KOPT-K1 (cell line): ENCODE results near the gene DPF3.

Experiments used
- H3K27ac ChIP-seq: fragments of 200-600 bp; sonication (generic); 2 replicates; pipeline ENCODE4 v1.5.1; 2016; ENCODE audit warnings: antibody characterized with exemption, mild to moderate bottlenecking, low read depth, low read length; ENCODE audit not compliant: poor library complexity, severe bottlenecking
- H3K36me3 ChIP-seq: fragments of 200-600 bp; sonication (generic); 2 replicates; pipeline ENCODE4 v1.5.1; 2017; ENCODE audit warnings: antibody characterized with exemption, mild to moderate bottlenecking, low read length, moderate library complexity; ENCODE audit not compliant: insufficient read depth
- H3K9me3 ChIP-seq: fragments of 200-600 bp; sonication (generic); 2 replicates; pipeline ENCODE4 v1.5.1; 2017; ENCODE audit warnings: antibody characterized with exemption, low read length, mild to moderate bottlenecking; ENCODE audit not compliant: insufficient read depth, poor library complexity, severe bottlenecking

DPF3 gene

DNA sequence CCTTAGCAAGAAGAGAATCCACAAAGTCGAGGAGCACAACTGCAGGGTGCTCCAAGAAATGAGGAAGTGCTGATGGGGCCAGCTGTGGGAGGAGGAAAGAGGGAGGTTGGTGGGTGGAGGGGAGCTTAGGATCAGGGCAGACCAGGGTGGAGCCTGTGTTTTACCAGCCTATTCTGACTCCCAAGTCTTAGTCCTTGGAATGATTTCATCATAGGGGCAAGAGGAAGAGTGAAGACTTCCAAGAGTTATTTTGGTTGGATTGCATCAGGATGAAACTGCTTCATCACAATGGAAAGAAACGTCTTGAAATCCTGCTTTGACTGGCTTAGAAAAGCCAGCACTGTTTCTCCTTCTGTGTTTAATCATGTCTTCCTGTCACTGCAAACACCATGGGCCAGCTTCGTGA, 194.0 kb downstream of the DPF3 start:
- no peak overlapping the region for H3K27ac ChIP-seq
- no peaks in the 10 kb centered on the region for H3K9me3 ChIP-seq
- no peaks in the 10 kb centered on the region for H3K36me3 ChIP-seq

DNA sequence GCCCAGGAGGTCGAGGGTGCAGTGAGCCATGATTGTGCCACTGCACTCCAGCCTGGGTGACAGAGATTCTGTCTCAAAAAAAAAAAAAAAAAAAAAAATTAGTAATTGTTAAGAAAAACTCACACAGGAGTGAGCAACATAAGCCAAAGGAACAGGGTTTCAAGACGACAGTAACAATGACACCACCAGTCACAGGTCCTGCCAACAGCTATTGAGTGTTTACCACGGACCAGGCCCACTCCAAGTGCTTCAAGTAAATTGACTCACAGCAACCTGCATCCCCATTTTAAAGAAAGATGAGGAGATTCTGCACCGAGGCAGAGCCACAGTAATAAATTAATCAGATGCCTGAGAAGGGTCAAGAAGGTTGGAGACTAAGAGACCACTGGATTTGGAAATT, 194.5 kb downstream of the DPF3 start:
- Histone ChIP-seq H3K27ac (no peak overlapping the region), H3K9me3 (no peaks in the 10 kb centered on the region), H3K36me3 (no peaks in the 10 kb centered on the region)

DNA sequence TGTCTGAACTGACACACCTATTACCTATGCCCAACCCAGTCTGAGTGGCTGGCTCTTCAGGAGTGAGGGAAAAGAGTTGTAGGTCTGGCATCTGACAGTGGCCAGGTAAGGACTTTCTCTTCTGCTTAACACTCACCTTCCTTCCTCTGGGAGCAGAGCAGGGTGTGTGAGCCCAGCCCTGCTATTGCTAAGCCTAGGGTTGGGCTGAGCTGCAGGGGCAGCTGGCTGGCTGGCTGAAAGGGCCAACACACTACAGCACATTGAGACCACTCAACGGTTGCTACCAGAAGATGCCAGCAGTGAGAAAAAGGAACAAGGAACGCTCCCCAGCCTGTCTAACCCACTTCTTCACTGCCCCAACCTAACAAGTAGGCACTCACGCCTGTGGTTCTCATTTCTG, 201.2 kb downstream of the DPF3 start:
- peaks cover 30% of the 10 kb centered on the region for H3K36me3 ChIP-seq
- H3K27ac ChIP-seq: no peak overlapping the region
- no peaks in the 10 kb centered on the region for H3K9me3 ChIP-seq

DNA sequence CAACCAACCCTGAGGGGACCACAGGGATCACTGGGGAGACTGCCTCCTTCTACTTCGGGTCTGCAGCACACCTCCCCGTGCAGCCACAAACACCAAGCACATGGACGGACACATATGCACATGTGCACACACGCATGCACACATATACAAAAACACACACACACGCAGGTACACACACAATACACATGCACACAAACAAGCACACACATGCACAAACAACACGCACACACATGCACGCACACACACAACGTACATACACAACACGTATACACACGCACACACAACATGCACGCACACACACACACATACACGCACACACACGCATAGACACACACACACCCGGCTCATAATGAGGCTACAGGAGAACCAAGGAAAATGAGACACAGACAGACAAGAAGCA, 203.6 kb downstream of the DPF3 start:
- Histone ChIP-seq H3K27ac (no peak overlapping the region), H3K36me3 (peaks cover 38% of the 10 kb centered on the region), H3K9me3 (no peaks in the 10 kb centered on the region)

DNA sequence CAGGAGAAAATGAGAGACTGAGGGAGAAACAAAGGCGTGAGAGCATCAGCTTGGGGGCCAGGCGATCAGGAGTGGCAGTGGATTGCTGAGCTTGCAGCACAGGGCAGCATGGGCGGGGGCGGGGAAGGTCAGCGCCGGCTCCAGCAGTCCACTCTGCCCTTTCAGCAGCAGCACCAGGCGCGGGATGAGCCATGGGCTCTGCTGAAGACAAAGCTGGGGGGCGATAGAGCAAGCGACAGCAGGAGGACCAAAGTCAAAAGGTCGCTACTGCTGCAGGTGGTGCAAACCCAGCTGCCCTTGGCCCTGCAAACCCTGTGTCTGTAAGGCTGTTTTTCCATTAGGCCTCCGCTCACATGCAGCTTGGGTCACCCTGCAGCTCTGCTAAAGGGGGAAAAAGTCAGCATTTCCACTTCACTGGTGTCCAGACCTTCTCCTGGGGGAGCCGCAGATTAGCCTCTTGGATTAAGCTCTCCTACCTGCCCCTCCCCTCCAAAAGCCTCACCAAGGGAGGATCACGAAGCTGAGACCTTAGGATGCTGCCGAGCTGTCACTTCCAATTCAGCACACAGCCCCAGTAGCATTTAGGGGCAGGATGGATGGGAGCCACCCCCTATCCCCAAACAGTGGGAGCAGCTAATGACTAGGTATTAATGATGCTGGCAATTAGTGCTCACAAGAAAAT, 204.8 kb downstream of the DPF3 start:
- Histone ChIP-seq H3K9me3 (no peaks in the 10 kb centered on the region), H3K36me3 (peaks cover 44% of the 10 kb centered on the region), H3K27ac (no peak overlapping the region)

DNA sequence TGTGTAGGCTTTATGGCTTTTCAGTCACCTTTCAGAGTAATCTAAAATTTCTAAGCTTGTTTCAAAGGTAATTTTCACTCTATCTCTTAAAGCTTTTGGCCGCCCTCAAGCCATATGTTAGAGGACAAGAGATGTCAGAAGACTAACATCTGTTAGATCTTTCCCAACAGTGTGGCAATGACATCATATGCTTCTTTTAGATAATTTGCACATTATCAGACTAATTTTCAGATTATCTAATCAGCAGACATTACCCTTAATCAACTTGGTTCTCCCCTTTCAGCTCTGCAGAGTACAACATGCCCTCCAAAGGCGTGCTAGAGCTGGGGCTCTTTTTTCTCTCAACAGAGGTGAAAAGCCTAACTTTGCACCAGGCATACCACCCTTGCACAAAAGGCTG, 207.1 kb downstream of the DPF3 start:
- H3K27ac ChIP-seq: no peak overlapping the region
- H3K36me3 ChIP-seq: peaks cover 31% of the 10 kb centered on the region
- H3K9me3 ChIP-seq: no peaks in the 10 kb centered on the region

DNA sequence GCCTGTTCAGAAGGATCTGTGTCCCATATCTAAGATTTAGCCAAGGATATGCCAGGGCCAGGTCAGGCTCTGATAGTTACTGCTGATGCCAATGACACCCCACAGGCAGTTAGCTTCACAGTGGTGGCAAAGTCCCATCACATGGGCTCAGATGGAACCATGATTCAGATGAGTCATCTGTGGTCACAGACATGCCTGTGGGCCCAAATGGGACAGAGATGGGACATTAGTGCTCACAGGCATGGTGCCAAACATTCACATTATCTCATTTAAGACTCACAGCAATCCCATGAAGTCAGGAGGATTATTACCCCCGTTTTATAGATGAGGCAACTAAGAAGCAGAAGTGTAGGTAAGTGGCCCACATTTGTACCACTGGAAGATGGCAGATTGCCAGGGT, 207.8 kb downstream of the DPF3 start:
- H3K9me3 ChIP-seq: no peaks in the 10 kb centered on the region
- peaks cover 24% of the 10 kb centered on the region; the same call in 1 of the 2 replicates for H3K36me3 ChIP-seq
- H3K27ac ChIP-seq: no peak overlapping the region

DNA sequence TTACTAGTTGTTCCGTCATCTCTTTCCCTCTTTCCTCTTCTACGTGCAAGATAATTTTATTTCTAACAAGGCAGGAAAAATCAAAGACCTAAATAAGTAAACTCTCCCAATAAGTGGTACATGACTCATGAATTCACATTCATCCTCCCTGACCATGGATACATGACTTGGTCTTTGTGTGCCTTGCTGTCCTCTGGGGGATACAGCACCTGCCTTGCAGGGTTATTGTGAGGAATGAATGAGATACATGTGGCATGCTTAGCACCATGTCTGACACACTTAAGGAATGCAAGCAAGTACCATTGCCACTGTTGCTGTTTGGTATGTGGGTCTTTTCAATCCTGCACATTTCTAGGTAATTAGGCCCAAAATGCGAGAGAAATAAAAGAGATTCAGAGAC, 208.4 kb downstream of the DPF3 start:
- no peaks in the 10 kb centered on the region for H3K9me3 ChIP-seq
- H3K27ac ChIP-seq: no peak overlapping the region
- H3K36me3 ChIP-seq: peaks cover 19% of the 10 kb centered on the region; the same call in 1 of the 2 replicates

DNA sequence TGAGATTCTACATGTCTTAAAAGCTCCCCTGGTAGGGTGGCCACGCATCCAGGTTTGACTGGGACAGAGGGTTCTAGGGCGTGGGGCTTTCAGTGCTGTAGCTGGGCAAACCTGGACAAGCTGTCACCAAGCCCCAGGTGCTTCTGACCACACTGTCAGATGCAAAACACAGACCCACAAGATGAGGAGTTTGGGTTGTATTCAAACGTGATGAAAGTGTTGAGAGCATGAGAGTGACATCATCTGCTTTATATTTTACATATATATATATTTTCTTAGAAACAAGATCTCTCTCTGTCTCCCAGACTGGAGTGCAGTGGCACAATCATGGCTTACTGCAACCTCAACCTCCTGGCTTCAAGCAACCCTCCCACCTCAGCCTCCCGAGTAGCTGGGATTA, 210.1 kb downstream of the DPF3 start:
- no peak overlapping the region for H3K27ac ChIP-seq
- H3K36me3 ChIP-seq: peaks cover 19% of the 10 kb centered on the region; the same call in 1 of the 2 replicates
- H3K9me3 ChIP-seq: no peaks in the 10 kb centered on the region

DNA sequence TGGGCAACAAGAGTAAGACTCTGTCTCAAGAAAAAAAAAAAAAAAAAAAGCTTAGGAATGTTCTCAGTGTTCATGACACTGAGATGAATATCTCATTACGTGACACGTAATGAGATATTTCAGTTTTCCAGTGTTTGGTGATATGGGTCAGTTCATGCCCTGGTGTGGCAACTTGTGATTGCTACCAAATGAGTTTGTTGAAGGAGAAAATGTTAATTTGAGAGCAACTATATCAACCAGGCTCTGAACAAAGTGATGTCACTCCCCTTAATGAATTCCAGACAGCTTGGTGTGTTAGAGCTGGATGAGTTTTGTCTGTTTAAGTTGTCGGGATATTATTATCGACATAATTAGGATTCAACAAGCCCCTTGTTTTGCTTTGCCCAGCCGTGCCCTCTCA, 211.7 kb downstream of the DPF3 start:
- H3K9me3 ChIP-seq: peaks cover 8% of the 10 kb centered on the region
- H3K27ac ChIP-seq: no peak overlapping the region
- peaks cover 22% of the 10 kb centered on the region; the same call in 1 of the 2 replicates for H3K36me3 ChIP-seq

DNA sequence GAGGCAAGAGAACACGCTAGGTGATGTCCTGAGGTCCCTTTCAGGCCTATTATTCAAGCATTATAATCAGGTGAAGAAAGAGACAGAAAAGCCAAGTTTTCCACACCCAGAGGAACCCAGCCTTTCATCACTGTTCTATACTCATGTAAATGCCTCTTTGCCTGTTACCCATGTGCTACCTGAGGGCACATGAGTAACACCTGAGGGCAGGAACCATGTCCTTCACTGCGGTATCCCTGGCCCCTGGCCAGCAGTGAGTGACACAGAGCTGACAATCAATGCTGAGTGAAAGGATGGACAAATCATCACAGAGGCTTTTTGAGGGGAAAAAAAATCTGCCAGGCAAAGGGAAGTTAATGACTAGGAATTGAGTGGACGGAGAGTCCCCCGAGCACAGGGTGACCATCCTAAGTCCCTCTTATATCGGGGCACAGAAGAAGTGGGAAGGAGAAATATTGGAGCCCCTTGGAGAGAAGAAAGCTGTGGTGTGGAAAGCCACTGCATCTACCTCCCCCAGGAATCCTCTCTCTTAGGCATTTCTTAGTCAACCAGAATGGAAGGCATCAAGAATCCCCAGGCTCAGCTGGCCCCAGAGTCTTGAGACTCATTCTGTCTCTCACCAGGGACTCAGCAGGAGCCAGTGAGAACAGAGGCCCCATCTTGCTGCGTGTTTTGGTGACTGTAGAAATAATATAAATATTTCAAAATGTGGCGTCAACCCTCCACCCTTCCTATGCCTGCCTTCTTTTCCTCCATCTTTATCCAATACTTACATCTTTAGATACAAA, 212.9 kb downstream of the DPF3 start:
- peaks cover 15% of the 10 kb centered on the region for H3K9me3 ChIP-seq
- H3K27ac ChIP-seq: no peak overlapping the region
- peaks cover 28% of the 10 kb centered on the region; the same call in 1 of the 2 replicates for H3K36me3 ChIP-seq

DNA sequence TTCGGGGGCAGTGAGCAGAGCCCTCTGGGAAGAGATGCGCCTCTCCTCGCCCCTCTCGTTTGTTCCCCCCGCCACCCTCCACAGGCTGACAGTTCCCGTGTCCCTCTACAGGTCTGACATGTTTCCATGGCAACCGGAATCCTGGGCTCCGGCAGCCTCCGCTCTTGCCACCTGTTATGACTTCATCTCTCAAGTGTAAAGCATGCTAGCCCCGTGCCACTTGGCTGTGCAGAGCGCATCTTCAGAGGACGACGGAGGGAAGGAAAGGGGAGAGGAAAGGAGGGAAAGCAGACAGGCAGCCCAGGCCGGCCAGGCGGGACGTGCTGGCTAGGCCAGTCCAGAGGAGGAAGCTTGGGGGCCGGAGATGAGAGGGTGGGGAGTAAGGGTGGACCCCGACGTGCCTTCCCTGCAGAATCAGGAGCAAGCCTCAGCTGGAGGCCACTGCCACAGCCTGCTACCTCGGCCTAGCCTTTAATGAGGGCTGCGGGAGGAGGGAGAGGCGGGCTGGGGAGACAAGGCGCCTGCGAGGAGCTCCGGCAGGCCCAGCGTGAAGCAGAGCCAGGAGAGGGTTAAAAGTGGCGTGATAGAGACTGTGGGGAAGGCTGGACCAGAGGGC, 214.3 kb downstream of the DPF3 start:
- Histone ChIP-seq H3K9me3 (peaks cover 15% of the 10 kb centered on the region), H3K27ac (no peak overlapping the region), H3K36me3 (peaks cover 26% of the 10 kb centered on the region; the same call in 1 of the 2 replicates)

DNA sequence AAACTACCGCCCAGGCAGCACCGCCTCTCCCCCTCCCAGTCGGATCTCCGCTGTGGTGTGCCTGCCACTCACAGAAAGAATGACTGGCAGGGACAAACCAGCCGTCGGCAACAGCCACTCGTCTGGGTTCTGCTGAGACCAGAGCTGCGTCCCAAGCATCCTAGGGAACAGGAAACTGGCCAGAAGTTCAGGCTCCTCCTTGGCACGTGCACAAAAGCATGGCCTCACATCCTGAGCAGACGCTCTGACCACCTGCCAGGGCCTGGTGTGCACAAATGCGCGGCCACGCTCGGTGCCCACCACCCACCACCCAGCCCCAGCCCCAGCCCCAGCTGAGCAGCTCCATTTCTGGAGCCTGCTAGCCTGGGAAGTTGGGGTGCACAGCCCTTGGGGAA, 214.8 kb downstream of the DPF3 start:
- H3K27ac ChIP-seq: no peak overlapping the region
- peaks cover 15% of the 10 kb centered on the region for H3K9me3 ChIP-seq
- peaks cover 32% of the 10 kb centered on the region; the same call in 1 of the 2 replicates for H3K36me3 ChIP-seq

DNA sequence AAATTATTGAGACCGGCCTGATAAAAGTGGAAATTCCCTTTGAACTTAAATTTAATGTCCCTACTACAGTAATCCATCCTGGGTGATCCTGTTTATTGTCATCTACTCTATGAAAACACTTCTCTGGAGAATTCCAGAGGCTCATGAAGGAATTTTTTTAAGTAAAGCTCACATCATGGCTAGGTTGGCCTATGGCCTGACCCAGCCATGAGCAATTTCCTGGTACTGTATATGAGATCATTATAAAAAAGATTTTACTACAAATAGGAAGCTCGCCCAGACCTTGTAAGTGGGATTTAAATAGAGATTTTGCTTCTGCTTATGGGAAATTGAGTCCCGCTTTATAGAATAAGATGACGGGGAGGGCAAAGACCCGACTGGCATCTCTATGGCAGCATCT, 215.5 kb downstream of the DPF3 start:
- no peak overlapping the region for H3K27ac ChIP-seq
- H3K9me3 ChIP-seq: peaks cover 15% of the 10 kb centered on the region
- H3K36me3 ChIP-seq: peaks cover 37% of the 10 kb centered on the region; the same call in 1 of the 2 replicates

DNA sequence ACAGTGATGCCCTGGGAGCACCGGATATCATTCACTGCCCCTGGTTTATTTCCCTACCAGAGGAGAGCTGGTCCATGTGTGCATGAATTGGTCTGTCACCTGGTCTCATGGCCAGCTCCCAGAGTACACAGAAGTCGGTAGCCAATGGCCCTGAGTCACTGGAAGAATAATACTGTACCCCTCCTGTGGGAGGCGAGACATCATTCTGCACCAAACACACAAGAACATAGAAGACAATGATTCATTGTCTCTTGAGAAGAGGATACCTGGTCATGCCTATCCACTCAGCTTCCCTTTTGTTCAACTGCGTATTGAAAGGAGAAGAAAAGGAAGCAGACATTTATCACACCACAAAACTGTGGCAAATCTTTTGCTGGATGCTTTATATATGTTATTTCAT, 216.2 kb downstream of the DPF3 start:
- peaks cover 40% of the 10 kb centered on the region; the same call in 1 of the 2 replicates for H3K36me3 ChIP-seq
- H3K27ac ChIP-seq: no peak overlapping the region
- H3K9me3 ChIP-seq: peaks cover 15% of the 10 kb centered on the region
